ENCODE results near the gene STAG1. TPM values are rescaled to one million over a fixed set of nuclear protein-coding genes. Genes with fewer than 3 reads are reported as not detected.

The STAG1 gene
- total RNA-seq, 1 donor from 2014 or later = 44.7 TPM

GRCh38 chr3:136661282-136661681, 90.9 kb downstream of the STAG1 start:
- Histone ChIP-seq H3K9me3 (no peaks in the 10 kb centered on the region), H3K27ac (no peak overlapping the region), H3K27me3 (no peaks in the 10 kb centered on the region), H3K4me1 (peaks cover 21% of the 10 kb centered on the region), H3K4me3 (no peak overlapping the region), H3K36me3 (no peaks in the 10 kb centered on the region)
- intact Hi-C loops (cut with DNase I) = no loop called here
- no peak for DNase-seq (ENCODE audit: extremely low spot score in 2 of 2)
- TF ChIP-seq CTCF (IDR thresholded peaks at IDR 0.05) (no peak), POLR2A (IDR thresholded peaks at IDR 0.05) (no peak), POLR2AphosphoS5 (IDR thresholded peaks at IDR 0.05; ENCODE audit: insufficient read depth in 1 of 2, low read depth in 1 of 2) (no peak)

- intact Hi-C loops (cut with DNase I) = no loop called here
- H3K27ac ChIP-seq = no peak overlapping the region
- H3K36me3 ChIP-seq = no peaks in the 10 kb centered on the region
- TF ChIP-seq POLR2AphosphoS5 (IDR thresholded peaks at IDR 0.05; ENCODE audit: insufficient read depth in 1 of 2, low read depth in 1 of 2) = no peak
- TF ChIP-seq CTCF (IDR thresholded peaks at IDR 0.05) = no peak
- TF ChIP-seq POLR2A (IDR thresholded peaks at IDR 0.05) = no peak
- H3K9me3 ChIP-seq = peaks cover 4% of the 10 kb centered on the region
- no peaks in the 10 kb centered on the region for H3K27me3 ChIP-seq
- H3K4me3 ChIP-seq = no peak overlapping the region
- peaks cover 16% of the 10 kb centered on the region for H3K4me1 ChIP-seq
- no peak for DNase-seq (ENCODE audit: extremely low spot score in 2 of 2)
Measured at GRCh38 chr3:136658946-136659682, 93.1 kb downstream of the STAG1 start.

- peaks cover 16% of the 10 kb centered on the region for H3K4me1 ChIP-seq
- DNase-seq (ENCODE audit: extremely low spot score in 2 of 2) = no peak
- H3K27ac ChIP-seq = no peak overlapping the region
- H3K4me3 ChIP-seq = no peak overlapping the region
- no peaks in the 10 kb centered on the region for H3K36me3 ChIP-seq
- intact Hi-C loops (cut with DNase I) = no loop called here
- H3K27me3 ChIP-seq = no peaks in the 10 kb centered on the region
- no peak for TF ChIP-seq POLR2A (IDR thresholded peaks at IDR 0.05)
- no peak for TF ChIP-seq CTCF (IDR thresholded peaks at IDR 0.05)
- TF ChIP-seq POLR2AphosphoS5 (IDR thresholded peaks at IDR 0.05; ENCODE audit: insufficient read depth in 1 of 2, low read depth in 1 of 2) = no peak
- H3K9me3 ChIP-seq = peaks cover 7% of the 10 kb centered on the region
Measured at GRCh38 chr3:136657526-136657925, 94.7 kb downstream of the STAG1 start.

- no peak for TF ChIP-seq CTCF (IDR thresholded peaks at IDR 0.05)
- no peak for TF ChIP-seq POLR2A (IDR thresholded peaks at IDR 0.05)
- intact Hi-C loops (cut with DNase I) = no loop called here
- no peak for DNase-seq (ENCODE audit: extremely low spot score in 2 of 2)
- Histone ChIP-seq H3K36me3 (no peaks in the 10 kb centered on the region), H3K9me3 (peaks cover 7% of the 10 kb centered on the region), H3K4me1 (peaks cover 1% of the 10 kb centered on the region), H3K4me3 (no peak overlapping the region), H3K27me3 (no peaks in the 10 kb centered on the region), H3K27ac (no peak overlapping the region)
Measured at GRCh38 chr3:136653628-136654027, 98.5 kb downstream of the STAG1 start.

GRCh38 chr3:136651581-136651980, 100.6 kb downstream of the STAG1 start:
- H3K9me3 ChIP-seq = peaks cover 7% of the 10 kb centered on the region
- intact Hi-C loops (cut with DNase I) = no loop called here
- no peak overlapping the region for H3K27ac ChIP-seq
- no peak overlapping the region for H3K4me3 ChIP-seq
- no peaks in the 10 kb centered on the region for H3K4me1 ChIP-seq
- no peak for DNase-seq (ENCODE audit: extremely low spot score in 2 of 2)
- H3K36me3 ChIP-seq = no peaks in the 10 kb centered on the region
- no peaks in the 10 kb centered on the region for H3K27me3 ChIP-seq
- no peak for TF ChIP-seq CTCF (IDR thresholded peaks at IDR 0.05)
- no peak for TF ChIP-seq POLR2A (IDR thresholded peaks at IDR 0.05)
- no peak for TF ChIP-seq POLR2AphosphoS5 (IDR thresholded peaks at IDR 0.05; ENCODE audit: insufficient read depth in 1 of 2, low read depth in 1 of 2)

Measured in vagina (tissue), 2 donors.